ENCODE measurements around the gene APP.
A peak's percentile ranks its signal among the peaks of the same experiment; 100 is the strongest.

Gene APP

DNA sequence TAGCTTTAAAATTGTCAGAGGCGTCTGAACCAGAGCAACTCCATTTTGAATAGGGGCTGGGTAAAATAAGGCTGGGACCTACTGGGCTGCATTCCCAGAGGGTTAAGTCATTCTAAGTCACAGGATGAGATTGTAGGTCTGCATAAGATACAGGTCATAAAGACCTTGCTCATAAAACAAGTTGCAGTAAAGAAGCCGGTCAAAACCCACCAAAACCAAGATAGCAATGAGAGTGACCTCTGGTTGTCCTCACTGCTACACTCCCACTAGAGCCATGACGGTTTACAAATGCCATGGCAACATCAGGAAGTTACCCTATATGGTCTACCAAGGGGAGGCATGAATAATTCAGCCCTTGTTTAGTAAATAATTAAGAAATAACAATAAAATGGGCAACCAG, 292.2 kb downstream of the APP start:
- no peak overlapping the region for H3K4me3 ChIP-seq (ENCODE audit: low read length)
- no peaks in the 10 kb centered on the region for H3K27me3 ChIP-seq (replicated peaks; ENCODE audit: insufficient read depth, low read length)
- H2AFZ ChIP-seq (ENCODE audit: low read length) = no peak overlapping the region
- no peaks in the 10 kb centered on the region for H3F3A ChIP-seq (ENCODE audit: insufficient read depth, low read length)
- no peak for DNase-seq
- H3K9ac ChIP-seq (ENCODE audit: low read length) = no peak overlapping the region
- H3K9me3 ChIP-seq (replicated peaks; ENCODE audit: insufficient read depth, low read length) = no peaks in the 10 kb centered on the region
- TF ChIP-seq EZH2 (optimal IDR thresholded peaks at IDR 0.05; ENCODE audit: low read depth, low read length) (no peak), EZH2phosphoT487 (IDR thresholded peaks at IDR 0.05; ENCODE audit: low read length) (no peak)
- TF ChIP-seq, protein P1, sequence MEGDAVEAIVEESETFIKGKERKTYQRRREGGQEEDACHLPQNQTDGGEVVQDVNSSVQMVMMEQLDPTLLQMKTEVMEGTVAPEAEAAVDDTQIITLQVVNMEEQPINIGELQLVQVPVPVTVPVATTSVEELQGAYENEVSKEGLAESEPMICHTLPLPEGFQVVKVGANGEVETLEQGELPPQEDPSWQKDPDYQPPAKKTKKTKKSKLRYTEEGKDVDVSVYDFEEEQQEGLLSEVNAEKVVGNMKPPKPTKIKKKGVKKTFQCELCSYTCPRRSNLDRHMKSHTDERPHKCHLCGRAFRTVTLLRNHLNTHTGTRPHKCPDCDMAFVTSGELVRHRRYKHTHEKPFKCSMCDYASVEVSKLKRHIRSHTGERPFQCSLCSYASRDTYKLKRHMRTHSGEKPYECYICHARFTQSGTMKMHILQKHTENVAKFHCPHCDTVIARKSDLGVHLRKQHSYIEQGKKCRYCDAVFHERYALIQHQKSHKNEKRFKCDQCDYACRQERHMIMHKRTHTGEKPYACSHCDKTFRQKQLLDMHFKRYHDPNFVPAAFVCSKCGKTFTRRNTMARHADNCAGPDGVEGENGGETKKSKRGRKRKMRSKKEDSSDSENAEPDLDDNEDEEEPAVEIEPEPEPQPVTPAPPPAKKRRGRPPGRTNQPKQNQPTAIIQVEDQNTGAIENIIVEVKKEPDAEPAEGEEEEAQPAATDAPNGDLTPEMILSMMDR (IDR thresholded peaks at IDR 0.05; ENCODE audit: low read length) = no peak
- H3K9me2 ChIP-seq (replicated peaks; ENCODE audit: insufficient read depth, low read length) = no peaks in the 10 kb centered on the region
- H3K79me2 ChIP-seq (ENCODE audit: low read length) = no peaks in the 10 kb centered on the region
- H3K36me3 ChIP-seq (replicated peaks; ENCODE audit: insufficient read depth, low read length) = no peaks in the 10 kb centered on the region
- no peak overlapping the region for H3K27ac ChIP-seq (ENCODE audit: low read length)
- no peaks in the 10 kb centered on the region for H4K20me1 ChIP-seq (ENCODE audit: insufficient read depth, low read length)
- no peak overlapping the region for H3K4me2 ChIP-seq (ENCODE audit: low read depth, low read length)
- no peaks in the 10 kb centered on the region for H3K4me1 ChIP-seq (ENCODE audit: low read length)

DNA sequence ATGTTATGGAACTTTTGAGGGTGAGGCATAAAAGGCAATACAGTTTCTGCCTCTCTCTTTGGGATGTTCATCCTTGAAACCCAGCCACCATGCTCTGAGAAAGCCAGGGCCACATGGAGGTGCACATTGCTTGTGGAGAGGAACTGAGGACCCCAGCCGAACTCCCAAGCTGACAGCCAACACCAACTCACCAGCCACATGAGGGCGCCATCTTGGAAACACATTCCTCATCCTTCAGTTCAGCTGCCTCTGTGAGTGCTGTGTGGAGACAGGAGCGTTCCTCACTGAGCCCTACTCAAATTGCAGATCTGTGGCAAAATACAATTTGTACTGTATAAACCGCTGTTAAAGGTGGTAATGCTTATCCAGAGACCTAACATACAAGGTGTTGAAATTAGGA, 298.3 kb downstream of the APP start:
- H3K4me1 ChIP-seq (ENCODE audit: low read length) = no peaks in the 10 kb centered on the region
- no peak overlapping the region for H3K4me3 ChIP-seq (ENCODE audit: low read length)
- H3K27ac ChIP-seq (ENCODE audit: low read length) = no peak overlapping the region
- H3K36me3 ChIP-seq (replicated peaks; ENCODE audit: insufficient read depth, low read length) = no peaks in the 10 kb centered on the region
- H3K9ac ChIP-seq (ENCODE audit: low read length) = no peak overlapping the region
- H3K27me3 ChIP-seq (replicated peaks; ENCODE audit: insufficient read depth, low read length) = no peaks in the 10 kb centered on the region
- no peak for DNase-seq
- H3K9me3 ChIP-seq (replicated peaks; ENCODE audit: insufficient read depth, low read length) = no peaks in the 10 kb centered on the region
- H3K9me2 ChIP-seq (replicated peaks; ENCODE audit: insufficient read depth, low read length) = no peaks in the 10 kb centered on the region
- no peak overlapping the region for H2AFZ ChIP-seq (ENCODE audit: low read length)
- no peaks in the 10 kb centered on the region for H4K20me1 ChIP-seq (ENCODE audit: insufficient read depth, low read length)
- TF ChIP-seq EZH2 (optimal IDR thresholded peaks at IDR 0.05; ENCODE audit: low read depth, low read length) = no peak
- no peak for TF ChIP-seq EZH2phosphoT487 (IDR thresholded peaks at IDR 0.05; ENCODE audit: low read length)
- TF ChIP-seq, protein P1 (IDR thresholded peaks at IDR 0.05; ENCODE audit: low read length) = 0 out of 2 replicates have a peak, but pooled peaks have one; percentile 5
- no peaks in the 10 kb centered on the region for H3F3A ChIP-seq (ENCODE audit: insufficient read depth, low read length)
- H3K79me2 ChIP-seq (ENCODE audit: low read length) = no peaks in the 10 kb centered on the region
- H3K4me2 ChIP-seq (ENCODE audit: low read depth, low read length) = no peak overlapping the region

GRCh38 chr21:25871566-25871965, 299.0 kb downstream of the APP start:
- no peak overlapping the region for H3K9ac ChIP-seq (ENCODE audit: low read length)
- H3K9me2 ChIP-seq (replicated peaks; ENCODE audit: insufficient read depth, low read length) = no peaks in the 10 kb centered on the region
- H3K27me3 ChIP-seq (replicated peaks; ENCODE audit: insufficient read depth, low read length) = no peaks in the 10 kb centered on the region
- no peaks in the 10 kb centered on the region for H3K9me3 ChIP-seq (replicated peaks; ENCODE audit: insufficient read depth, low read length)
- H3F3A ChIP-seq (ENCODE audit: insufficient read depth, low read length) = no peaks in the 10 kb centered on the region
- no peaks in the 10 kb centered on the region for H4K20me1 ChIP-seq (ENCODE audit: insufficient read depth, low read length)
- no peak overlapping the region for H3K4me3 ChIP-seq (ENCODE audit: low read length)
- H2AFZ ChIP-seq (ENCODE audit: low read length) = no peak overlapping the region
- no peak overlapping the region for H3K4me2 ChIP-seq (ENCODE audit: low read depth, low read length)
- no peaks in the 10 kb centered on the region for H3K36me3 ChIP-seq (replicated peaks; ENCODE audit: insufficient read depth, low read length)
- DNase-seq = no peak
- H3K79me2 ChIP-seq (ENCODE audit: low read length) = no peaks in the 10 kb centered on the region
- no peak overlapping the region for H3K27ac ChIP-seq (ENCODE audit: low read length)
- no peaks in the 10 kb centered on the region for H3K4me1 ChIP-seq (ENCODE audit: low read length)
- no peak for TF ChIP-seq EZH2 (optimal IDR thresholded peaks at IDR 0.05; ENCODE audit: low read depth, low read length)
- TF ChIP-seq, protein P1 (IDR thresholded peaks at IDR 0.05; ENCODE audit: low read length) = peak; percentile 21
